ENCODE data around the gene SPRR2B.
"Not testable (repeated sequence)": the region's sequence is repeated elsewhere in the genome, so short reads cannot be mapped to it uniquely, and the experiment has no call there.

Gene SPRR2B

DNA sequence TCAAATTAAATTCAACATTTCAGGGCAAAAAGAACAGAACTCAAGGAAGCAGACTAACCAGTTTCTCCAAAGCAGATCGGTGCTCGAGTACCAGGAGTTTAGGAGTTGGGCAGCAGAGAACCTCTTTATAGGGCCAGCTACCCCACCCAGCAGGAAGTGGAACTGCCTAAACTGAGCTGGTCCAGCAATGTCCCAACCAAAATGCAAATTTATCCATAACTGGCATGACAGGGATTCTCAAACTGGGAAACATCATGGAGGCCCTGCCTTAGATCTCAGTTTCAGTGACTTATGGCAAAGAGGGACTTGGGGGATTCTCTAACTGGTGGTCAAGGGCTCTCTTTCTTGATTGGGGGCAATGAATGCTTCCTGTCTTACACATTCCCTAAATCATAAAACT, at the start of gene SPRR2B:
Gene SPRR2B, minus strand, starts transcription at position 101 of the 400 bp plus-strand sequence. CDS start 772 bp downstream, outside the sequence.
- DNase-seq = no peak

DNA sequence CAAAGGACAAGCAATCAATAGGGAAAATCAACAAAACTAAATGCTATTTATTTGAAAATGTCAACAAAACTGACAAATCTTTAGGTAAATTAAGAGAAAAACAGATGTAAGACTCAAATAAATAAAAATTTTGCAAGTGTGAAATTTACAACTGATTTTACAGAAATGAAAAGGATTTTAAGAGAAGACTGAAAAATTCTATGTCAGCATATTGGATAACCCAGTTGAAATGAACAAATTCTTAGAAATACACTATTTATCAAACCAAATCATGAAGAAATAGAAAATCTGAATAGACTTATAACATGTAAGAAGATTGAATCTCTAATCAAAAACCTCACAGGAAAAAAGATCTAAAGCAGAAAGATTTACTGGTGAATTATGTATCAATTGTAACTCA, 49.5 kb upstream of the SPRR2B start:
- no peak for DNase-seq

DNA sequence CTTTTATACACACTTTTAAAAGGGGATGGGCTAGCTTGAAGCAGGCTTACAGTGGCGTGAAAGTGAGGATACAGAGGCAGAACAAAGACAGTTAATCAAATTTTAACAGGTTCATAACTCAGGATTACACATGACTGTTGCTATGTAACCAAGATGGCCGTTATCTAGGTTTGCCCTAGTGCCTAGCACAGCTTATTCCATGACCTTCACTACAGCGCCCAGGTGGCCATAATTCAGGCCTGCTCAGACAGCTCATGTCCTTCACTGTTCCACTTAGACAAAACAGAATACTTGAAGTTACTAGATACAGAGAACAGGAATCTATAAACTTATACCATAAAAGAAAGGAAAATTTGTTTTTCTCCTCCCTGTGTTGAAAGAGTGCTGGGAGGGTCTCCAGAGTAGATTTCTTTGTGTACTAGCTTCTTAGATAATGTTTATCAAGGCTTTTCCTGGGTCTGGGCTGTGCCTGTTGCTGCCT, 48.1 kb upstream of the SPRR2B start:
- no peak for DNase-seq

DNA sequence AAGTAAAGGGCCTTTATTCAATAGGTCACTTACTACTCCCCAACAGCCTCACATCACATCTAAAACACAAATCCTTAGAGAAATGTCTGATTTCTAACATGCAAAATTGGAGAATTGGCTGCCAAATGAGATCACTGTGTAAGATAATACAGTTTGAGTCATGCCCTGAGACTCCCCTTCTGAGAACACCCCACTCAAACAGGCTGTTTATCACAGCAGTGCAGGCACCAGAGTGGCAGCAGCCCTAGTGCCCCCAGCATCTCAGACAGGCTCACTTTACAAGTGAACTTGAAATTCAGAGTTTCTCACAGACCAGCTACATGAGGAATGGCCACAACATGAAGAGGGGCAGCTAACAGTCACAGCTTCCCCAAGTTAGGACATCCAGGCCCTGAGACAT, 43.9 kb upstream of the SPRR2B start:
- DNase-seq = not testable (repeated sequence)

DNA sequence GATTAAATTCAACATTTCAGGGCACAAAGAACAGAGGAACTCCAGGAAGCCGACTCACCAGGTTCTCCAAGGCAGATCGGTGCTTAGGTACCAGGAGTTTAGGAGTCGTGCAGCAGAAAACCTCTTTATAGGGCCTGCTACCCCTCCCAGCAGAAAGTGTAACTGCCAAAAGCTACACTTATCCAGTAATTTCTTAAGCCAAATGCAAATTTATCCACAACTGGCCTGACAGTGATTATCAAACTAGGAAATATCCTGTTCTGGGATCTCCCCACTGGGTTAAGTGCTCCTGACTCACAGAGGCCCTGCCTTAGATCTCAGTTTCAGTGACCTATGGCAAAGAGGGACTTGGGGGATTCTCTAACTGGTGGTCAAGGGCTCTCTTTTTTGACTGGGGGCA, 42.0 kb upstream of the SPRR2B start, which contains the start of gene SPRR2F:
Gene SPRR2F, minus strand, starts transcription at position 101 of the 400 bp plus-strand sequence. CDS start 783 bp downstream, outside the sequence.
- no peak for DNase-seq

DNA sequence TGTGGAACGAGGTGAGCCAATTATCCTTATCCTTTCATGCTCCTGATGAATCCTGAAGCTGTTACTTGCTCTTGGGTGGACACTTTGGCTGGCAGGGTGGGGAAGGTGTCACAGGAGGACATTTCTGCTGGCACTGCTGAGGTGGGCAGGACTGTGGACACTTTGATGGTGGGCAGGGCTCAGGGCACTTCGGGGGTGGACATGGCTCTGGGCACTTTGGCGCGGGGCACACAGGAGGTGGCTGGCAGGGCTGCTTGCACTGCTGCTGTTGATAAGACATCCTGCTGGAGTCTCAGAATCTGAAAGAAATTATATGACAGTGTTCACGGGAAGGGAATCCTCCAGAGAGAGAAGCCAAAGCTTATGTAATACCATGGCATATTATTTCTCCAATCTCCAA, 41.0 kb upstream of the SPRR2B start:
- DNase-seq = not testable (repeated sequence)

DNA sequence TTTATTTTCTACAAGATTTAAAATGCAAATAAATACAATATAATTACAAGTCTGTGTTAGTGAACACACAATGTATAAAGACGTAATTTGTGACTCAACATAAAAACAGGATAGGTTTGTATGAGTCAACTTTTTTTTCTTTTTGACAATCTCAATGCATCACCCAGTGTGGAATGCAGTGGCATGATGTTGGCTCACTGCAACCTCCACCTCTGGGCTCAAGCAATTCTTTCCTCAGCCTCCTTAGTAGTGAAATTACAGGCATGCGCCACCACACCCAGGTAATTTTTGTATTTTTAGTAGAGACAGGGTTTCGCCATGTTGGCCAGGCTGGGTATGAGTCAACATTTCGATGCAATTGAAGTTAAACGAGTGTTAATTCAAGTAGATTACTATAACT, 28.8 kb upstream of the SPRR2B start:
- peak; percentile 38 for DNase-seq

DNA sequence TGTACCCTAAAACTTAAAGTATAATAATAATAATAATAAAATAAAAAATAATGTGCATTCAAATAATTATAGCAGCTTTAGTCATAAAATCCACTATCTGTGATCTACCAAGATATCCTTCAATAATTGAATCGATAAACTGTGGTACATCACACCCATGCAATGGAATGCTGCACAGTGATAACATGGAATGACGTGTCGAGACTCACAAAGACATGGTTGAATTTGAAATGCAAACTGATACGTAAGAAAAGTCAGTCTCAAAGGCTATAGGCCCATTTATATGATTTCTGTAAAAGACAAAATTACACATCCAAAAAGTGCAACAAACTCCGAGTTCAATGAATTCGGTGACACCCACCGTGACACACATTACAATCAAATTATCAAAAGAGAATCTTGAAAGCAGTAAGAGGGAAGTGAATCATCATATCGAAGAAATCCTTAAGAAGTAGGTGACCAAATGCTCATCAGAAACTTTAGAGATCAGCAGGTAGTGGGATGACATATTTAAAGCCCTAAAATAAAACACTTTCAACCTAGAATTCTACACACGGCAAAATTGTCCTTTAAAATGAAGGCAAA, 28.1 kb upstream of the SPRR2B start:
- no peak for DNase-seq

DNA sequence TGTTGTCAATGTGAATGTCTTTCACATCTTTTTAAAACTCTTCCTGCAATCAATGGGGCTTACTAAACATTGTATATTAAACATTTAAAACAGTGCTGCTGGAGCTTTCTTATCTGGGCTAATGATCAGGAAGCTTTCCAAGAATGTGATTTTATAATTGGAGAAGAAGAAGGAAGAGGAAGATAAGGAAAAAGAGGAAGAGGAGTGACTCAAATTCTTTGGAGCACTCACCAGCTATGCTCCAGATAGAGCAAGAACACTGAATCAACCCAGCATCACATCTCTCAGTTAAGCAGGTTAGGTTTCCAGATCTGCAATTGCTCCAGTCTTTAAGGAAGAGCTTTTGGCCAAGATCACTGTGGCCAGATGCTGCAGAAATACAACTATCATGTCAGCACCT, 24.4 kb upstream of the SPRR2B start:
- DNase-seq = no peak

DNA sequence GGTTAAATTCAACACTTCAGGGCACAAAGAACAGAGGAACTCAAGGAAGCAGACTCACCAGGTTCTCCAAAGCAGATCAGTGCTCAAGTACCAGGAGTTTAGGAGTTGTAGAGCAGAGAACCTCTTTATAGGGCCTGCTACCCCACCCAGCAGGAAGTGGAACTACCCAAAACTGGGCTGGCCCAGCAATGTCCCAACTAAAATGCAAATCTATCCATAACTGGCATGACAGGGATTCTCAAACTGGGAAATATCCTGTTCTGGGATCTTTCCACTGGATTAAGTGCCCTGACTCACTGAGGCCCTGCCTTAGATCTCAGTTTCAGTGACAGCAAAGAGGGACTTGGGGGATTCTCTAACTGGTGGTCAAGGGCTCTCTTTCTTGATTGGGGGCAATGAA, 23.0 kb upstream of the SPRR2B start, which contains the start of gene SPRR2E:
Gene SPRR2E, minus strand, starts transcription at position 101 of the 400 bp plus-strand sequence. CDS start 775 bp downstream, outside the sequence.
- no peak for DNase-seq

DNA sequence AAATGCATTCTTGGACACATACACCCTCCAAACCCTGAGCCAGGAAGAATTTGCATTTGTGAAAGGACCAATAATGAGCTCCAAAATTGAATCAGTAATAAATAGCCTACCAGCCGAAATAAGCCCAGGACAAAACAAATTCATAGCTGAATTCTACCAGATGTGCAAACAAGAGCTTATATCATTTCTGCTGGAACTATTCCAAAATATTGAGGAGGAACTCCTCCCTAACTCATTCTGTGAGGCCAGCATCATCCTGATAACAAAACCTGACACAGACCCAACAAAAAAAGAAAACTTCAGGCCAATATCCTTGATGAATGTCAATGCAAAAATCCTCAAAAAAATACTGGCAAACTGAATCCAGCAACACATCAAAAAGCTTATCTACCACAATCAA, 16.2 kb upstream of the SPRR2B start:
- no peak for DNase-seq

DNA sequence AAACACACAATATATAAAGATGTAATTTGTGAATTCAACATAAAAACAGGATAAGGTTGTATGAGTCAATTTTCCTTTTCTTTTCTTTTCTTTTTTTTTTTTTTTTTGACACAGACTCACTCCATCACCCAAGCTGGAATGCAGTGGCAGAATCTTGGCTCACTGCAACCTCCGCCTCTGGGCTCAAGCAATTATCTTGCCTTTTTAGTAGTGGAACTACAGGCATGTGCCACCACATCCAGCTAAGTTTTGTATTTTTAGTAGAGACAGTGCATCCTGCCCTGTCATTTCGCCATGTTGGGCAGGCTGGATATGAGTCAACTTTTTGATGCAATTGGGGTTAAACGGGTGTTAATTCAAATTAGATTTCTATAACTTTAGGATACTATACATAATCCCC, 10.3 kb upstream of the SPRR2B start:
- no peak for DNase-seq

DNA sequence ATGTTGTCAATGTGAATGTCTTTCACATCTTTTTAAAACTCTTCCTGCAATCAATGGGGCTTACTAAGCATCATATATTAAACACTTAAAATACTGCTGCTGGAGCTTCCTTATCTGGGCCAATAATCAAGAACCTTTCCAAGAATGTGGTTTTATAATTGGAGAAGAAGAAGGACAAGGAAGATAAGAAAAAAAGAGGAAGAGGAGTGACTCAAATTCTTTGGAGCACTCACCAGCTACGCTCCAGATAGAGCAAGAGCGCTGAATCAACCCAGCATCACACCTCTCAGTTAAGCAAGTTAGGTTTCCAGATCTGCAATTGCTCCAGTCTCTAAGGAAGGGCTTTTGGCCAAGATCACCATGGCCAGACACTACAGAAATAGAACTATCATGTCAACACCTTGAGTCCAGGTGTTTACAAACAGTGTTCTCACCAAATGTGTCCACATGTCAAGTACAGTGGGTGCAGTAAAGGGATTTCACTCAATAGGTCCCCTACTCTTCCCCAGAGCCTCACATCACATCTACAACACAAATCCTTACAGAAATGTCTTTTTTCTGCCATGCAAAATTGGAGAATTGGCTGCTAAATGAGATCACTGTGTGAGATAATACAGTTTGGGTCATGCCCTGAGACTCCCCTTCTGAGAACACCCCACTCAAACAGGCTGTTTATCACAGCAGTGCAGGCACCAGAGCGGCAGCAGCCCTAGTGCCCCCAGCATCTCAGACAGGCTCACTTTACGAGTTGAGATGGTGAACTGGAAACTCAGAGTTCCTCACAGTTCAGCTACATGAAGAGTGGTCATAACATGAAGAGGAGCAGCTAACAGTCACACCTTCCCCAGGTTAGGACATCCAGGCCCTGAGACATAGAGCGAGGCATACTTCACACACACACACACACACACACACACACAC, 1.7 kb upstream of the SPRR2B start:
- DNase-seq = no peak

DNA sequence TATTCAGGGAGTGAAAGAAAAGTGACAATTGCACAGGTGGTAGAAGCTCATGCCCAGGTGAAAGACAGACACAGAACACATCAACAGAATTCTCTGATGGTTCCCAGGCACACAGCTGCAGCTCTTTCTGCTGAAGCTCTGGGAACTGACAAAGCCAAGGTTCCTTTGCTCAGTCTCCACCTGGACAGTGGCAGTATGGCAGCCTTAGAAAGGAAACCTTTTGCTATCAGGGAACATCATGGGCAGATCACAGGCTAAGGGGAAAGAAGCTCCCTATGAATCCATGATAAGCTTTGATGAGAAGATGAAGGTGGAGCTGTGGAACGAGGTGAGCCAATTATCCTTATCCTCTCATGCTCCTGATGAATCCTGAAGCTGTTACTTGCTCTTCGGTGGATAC, 1.2 kb downstream of the SPRR2B start:
- DNase-seq = no peak

DNA sequence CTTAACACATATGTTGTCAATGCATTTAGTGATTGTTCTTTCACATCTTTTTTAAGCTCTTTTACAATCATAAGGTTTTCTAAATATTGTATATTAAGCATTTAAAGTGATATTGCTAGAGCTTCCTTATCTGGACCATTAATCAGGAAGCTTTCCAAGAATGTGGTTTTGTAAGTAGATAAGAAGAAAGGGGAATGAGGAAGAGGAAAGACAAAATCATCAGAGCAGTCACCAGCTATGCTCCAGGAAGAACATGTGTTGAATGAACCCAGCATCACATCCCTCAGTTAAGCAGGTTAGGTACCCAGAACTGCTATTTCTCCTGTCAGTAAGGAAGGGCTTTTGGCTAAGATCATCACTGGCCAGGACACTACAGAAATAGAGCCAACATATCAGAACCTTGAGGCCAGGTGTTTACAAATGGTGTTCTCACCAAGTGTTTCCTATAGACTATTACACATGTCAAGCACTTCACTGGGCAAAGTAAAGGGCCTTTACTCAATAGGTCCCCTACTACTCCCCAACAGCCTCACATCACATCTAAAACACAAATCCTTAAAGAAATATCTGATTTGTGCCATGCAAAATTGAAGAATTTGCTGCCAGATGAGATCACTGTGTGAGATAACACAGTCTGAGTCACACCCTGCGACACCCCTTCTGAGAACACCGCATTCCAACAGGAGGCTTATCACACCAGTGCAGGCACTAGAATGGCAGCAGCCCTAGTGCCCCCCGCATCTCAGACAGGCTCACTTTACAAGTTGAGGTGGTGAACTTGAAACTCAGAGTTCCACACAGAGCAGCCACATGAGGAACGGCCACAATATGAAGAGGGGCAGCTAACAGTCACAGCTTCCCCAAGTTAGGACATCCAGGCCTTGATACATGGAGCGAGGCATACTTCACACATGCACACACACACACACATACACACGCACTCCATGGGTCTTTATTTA, 12.3 kb downstream of the SPRR2B start:
- no peak for DNase-seq

DNA sequence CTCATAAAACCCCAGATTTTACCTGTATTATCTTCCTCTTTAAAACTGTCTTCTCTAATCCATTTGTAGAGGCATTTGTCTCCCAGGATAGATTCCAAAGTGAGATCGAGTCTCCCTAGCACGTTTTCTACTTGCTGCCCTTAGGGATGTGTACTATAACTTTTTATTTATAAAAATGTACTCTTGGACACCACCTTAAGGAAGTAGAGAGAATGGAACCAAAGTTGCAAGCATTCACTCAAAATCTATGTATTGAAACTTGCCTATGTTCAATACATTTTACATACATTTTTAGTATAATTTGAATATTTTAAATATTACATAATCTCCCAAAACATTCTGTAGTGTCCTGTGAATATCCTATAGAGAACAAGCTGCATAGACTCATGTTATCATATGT, 13.3 kb downstream of the SPRR2B start:
- no peak for DNase-seq

DNA sequence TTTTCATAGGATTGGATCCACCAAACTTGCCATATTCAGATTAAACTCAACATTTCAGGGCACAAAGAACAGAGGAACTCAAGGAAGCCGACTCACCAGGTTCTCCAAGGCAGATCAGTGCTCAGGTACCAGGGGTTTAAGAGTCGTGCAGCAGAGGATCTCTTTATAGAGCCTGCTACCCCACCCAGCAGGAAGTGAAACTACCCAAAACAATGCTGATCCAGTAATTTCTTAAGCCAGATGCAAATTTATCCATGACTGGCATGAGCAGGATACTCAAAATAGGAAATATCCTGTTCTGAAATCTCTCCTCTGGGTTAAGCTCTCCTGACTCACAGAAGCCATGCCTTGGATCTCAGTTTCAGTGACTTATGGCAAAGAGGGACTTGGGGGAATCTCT, 14.0 kb downstream of the SPRR2B start, which contains the start of gene SPRR2A:
Gene SPRR2A, minus strand, starts transcription at position 138 of the 400 bp plus-strand sequence. CDS start 777 bp downstream, outside the sequence.
- no peak for DNase-seq

DNA sequence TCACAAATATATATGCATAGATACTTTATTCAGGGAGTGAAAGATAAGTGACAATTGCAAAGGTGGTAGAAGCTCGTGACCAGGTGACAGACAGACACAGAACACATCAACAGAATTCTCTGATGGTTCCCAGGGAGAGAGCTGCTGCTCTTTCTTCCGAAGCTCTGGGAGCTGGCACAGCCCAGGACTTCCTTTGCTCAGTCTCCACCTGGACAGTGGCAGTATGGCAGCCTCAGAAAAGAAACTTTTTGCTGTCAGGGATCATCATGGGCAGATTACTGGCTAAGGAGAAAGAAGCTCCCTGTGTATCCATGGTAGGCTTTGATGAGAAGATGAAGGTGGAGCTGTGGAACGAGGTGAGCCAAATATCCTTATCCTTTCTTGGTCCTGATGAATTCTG, 15.3 kb downstream of the SPRR2B start:
- DNase-seq = not testable (repeated sequence)

DNA sequence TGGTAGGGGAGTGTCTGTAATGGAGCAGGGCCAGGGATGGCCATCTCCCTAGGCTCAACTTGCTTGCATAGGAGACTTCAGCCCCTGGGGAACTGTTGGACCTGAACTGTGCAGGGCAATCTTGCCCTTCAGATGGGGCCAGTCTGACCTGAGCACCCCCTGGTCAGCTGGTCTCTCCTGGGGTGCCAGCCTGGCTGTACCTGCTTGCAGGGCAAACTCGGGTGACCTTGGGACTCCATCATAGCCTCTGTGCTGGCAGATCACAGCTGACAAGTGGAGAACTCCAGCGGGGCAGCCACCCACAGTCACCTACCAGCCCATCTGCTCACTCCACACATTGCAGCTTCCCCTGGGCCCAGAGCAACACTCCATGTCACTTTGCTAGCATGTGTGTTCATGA, 22.2 kb downstream of the SPRR2B start:
- DNase-seq = no peak

DNA sequence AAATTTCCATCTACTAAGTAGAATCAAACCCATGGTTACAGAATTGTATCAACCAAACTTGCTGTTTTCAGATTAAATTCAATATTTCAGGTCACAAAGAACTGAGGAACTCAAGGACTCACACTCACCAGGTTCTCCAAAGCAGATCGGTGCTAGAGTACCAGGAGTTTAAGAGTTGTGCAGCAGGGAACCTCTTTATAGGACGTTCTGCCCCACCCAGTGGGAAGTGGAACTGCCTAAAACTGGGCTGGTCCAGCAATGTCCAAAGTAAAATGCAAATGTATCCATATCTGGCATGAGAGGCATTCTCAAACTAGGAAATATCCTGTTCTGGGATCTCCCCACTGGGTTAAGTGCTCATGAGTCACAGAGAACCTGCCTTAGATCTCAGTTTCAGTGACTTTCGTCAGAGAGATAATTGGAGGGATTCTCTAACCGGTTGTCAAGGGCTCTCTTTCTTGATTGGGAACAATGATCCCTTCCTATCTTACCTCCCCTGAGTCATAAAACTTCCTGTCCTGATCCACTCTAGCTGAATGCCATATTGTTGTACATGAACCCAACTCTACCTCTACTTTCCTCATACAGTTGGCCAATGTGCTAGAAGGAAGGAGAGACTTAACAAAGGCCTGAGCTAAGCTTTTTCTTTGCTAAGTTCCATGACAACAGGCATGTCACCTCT, 30.3 kb downstream of the SPRR2B start, which contains the start of gene SPRR2D:
Gene SPRR2D, minus strand, starts transcription at position 171 of the 682 bp plus-strand sequence. CDS start 774 bp downstream, outside the sequence.
- no peak for DNase-seq

DNA sequence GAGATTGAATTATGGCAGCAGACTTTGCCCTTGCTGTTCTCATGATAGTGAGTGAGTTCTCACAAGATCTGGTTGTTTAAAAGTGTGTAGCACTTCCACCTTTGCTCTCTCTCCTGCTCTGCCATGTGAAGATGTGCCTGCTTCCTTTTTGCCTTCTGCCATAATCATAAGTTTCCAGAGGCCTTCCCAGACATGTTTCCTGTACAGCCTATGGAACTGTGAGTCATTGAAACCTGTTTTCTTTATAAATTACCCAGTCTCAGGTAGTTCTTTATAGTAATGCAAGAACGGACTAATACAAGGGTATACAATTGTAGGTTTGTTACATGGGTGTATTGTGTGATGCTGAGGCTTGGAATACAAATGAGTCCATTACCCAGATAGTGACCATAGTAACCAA, 36.2 kb downstream of the SPRR2B start:
- no peak for DNase-seq

Measured in fibroblast of upper back skin (primary cell).